Measurements from ENCODE around the gene COA4. TPM values are rescaled to one million over a fixed set of nuclear protein-coding genes. Genes with fewer than 3 reads are reported as not detected.

Gene COA4
- total and polyA plus RNA-seq, 10 donors: 42.4 to 88.8 (median 55.3) TPM

- WGBS, 5 donors: 74 to 89% (median 78%) methylated on average over 3 of the region's 3 CpGs
- intact Hi-C loops (cut with DNase I; ENCODE audit: low total_unique reads): no loop called here
Observed at GRCh38 chr11:73851046-73851764, 25.4 kb downstream of the COA4 start.

DNA sequence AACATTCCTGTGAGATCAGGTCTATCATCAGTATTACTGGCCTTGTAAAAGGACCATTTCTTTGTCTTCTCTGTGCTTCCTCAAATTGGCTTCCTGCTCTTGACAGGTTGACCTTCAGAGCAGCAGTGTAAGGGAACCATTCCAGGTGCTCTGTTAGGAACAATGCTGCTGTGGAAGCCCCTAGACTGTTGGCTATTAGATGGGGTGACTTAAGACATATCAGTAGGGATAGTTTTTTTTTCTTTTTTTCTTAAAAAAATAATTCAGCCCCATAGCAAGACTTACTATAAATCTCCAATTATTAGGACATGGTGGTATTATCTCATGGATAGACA lies 37.6 kb downstream of the COA4 start:
- no peak for TF ChIP-seq POLR2AphosphoS5 (IDR thresholded peaks at IDR 0.05)
- TF ChIP-seq, protein P1, sequence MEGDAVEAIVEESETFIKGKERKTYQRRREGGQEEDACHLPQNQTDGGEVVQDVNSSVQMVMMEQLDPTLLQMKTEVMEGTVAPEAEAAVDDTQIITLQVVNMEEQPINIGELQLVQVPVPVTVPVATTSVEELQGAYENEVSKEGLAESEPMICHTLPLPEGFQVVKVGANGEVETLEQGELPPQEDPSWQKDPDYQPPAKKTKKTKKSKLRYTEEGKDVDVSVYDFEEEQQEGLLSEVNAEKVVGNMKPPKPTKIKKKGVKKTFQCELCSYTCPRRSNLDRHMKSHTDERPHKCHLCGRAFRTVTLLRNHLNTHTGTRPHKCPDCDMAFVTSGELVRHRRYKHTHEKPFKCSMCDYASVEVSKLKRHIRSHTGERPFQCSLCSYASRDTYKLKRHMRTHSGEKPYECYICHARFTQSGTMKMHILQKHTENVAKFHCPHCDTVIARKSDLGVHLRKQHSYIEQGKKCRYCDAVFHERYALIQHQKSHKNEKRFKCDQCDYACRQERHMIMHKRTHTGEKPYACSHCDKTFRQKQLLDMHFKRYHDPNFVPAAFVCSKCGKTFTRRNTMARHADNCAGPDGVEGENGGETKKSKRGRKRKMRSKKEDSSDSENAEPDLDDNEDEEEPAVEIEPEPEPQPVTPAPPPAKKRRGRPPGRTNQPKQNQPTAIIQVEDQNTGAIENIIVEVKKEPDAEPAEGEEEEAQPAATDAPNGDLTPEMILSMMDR (IDR thresholded peaks at IDR 0.05 in 8 of 11, conservative IDR thresholded peaks at IDR 0.05 in 3 of 11): no peak
- TF ChIP-seq POLR2A (IDR thresholded peaks at IDR 0.05): no peak
- Histone ChIP-seq H3K4me3 (no peak overlapping the region), H3K9me3 (no peaks in the 10 kb centered on the region), H3K4me1 (peaks cover 0 to 8% (median 0%) of the 10 kb centered on the region in 6 donors), H3K36me3 (peaks cover 0 to 47% (median 11%) of the 10 kb centered on the region in 6 donors), H3K27me3 (replicated peaks in 1 of 7) (no peaks in the 10 kb centered on the region), H3K27ac (no peak overlapping the region)
- no peak for DNase-seq
- intact Hi-C loops (cut with DNase I; ENCODE audit: low total_unique reads): no loop called here

More at GRCh38 chr11:73851046-73851764, 25.4 kb downstream of the COA4 start:
- peaks cover 0 to 58% (median 10%) of the 10 kb centered on the region in 6 donors for H3K36me3 ChIP-seq
- no peak for TF ChIP-seq POLR2AphosphoS5 (IDR thresholded peaks at IDR 0.05)
- no peak for TF ChIP-seq POLR2A (IDR thresholded peaks at IDR 0.05)
- TF ChIP-seq, protein P1 (IDR thresholded peaks at IDR 0.05 in 8 of 11, conservative IDR thresholded peaks at IDR 0.05 in 3 of 11): no peak
- H3K4me1 ChIP-seq: no peaks in the 10 kb centered on the region
- no peak overlapping the region for H3K4me3 ChIP-seq
- no peak overlapping the region for H3K27ac ChIP-seq
- no peaks in the 10 kb centered on the region for H3K27me3 ChIP-seq (replicated peaks in 1 of 7)
- DNase-seq: no peak
- no peaks in the 10 kb centered on the region for H3K9me3 ChIP-seq

- Histone ChIP-seq H3K36me3 (peaks cover 0 to 47% (median 11%) of the 10 kb centered on the region in 6 donors), H3K4me1 (peaks cover 0 to 8% (median 0%) of the 10 kb centered on the region in 6 donors), H3K9me3 (no peaks in the 10 kb centered on the region), H3K27ac (no peak overlapping the region), H3K27me3 (replicated peaks in 1 of 7) (no peaks in the 10 kb centered on the region), H3K4me3 (no peak overlapping the region)
- no peak for DNase-seq
- WGBS, 5 donors: 79 to 96% (median 86%) methylated on average over 3 of the region's 3 CpGs
- intact Hi-C loops (cut with DNase I; ENCODE audit: low total_unique reads): no loop called here
- TF ChIP-seq POLR2A (IDR thresholded peaks at IDR 0.05): no peak
- no peak for TF ChIP-seq POLR2AphosphoS5 (IDR thresholded peaks at IDR 0.05)
- TF ChIP-seq, protein P1 (IDR thresholded peaks at IDR 0.05 in 8 of 11, conservative IDR thresholded peaks at IDR 0.05 in 3 of 11): no peak
Observed at GRCh38 chr11:73838443-73839122, 38.1 kb downstream of the COA4 start.

DNA sequence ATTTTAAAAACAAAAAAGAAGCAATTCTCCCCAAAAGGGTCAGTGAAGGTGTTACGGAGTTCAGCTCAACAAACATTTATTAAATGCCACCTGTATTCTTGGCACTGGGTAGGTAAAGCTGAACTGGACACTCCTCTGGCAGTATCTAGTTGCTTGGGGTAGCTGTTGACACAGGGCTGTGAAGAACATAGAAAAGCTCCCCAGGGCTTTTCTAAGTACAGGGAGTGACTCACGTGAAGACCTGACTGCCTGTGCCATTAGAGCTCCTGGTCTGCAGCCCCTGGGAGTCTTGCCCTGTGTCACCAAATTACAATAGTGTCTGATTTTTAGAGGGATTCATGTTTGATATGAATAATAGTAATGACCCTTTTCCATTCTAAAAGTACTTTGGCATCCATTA lies 43.6 kb downstream of the COA4 start:
- intact Hi-C loops (cut with DNase I; ENCODE audit: low total_unique reads): no loop called here
- H3K9me3 ChIP-seq: no peaks in the 10 kb centered on the region
- 89 to 98% (median 96%) methylated on average over 2 of the region's 2 CpGs for WGBS, 5 donors
- H3K4me3 ChIP-seq: no peak overlapping the region
- TF ChIP-seq POLR2AphosphoS5 (IDR thresholded peaks at IDR 0.05) (no peak), POLR2A (IDR thresholded peaks at IDR 0.05) (no peak)
- TF ChIP-seq, protein P1 (IDR thresholded peaks at IDR 0.05 in 8 of 11, conservative IDR thresholded peaks at IDR 0.05 in 3 of 11): no peak
- peaks cover 0 to 71% (median 29%) of the 10 kb centered on the region in 6 donors for H3K36me3 ChIP-seq
- DNase-seq: no peak
- no peaks in the 10 kb centered on the region for H3K4me1 ChIP-seq
- H3K27me3 ChIP-seq (replicated peaks in 1 of 7): no peaks in the 10 kb centered on the region
- no peak overlapping the region for H3K27ac ChIP-seq

Data from spleen (tissue), 11 donors.